Stomach (tissue), 19 donors: ENCODE measurements around the gene ZBED6. TPM values are rescaled to one million over a fixed set of nuclear protein-coding genes. Genes with fewer than 3 reads are reported as not detected.
"Not testable (repeated sequence)": the region's sequence is repeated elsewhere in the genome, so short reads cannot be mapped to it uniquely, and the experiment has no call there.

Experiments
- DNase-seq, 2 donors: peaks; one replicate each; pipeline versions ENCODE4 v3.0.0 to v3.0.0-alpha.2; 2013 to 2019
- H3K27ac ChIP-seq, 5 donors: fragments of 200-600 bp in 4 of 5; sonication (generic) in 4 of 5; one replicate each; pipeline ENCODE4 v1.5.1; 2013 to 2019; ENCODE audit warnings: mild to moderate bottlenecking in 1 of 5, moderate library complexity in 1 of 5
- H3K27me3 ChIP-seq, 3 donors: fragments of 200-600 bp; sonication (generic); one replicate each; pipeline ENCODE4 v1.5.1; 2017 to 2019; ENCODE audit warnings: mixed run types in 1 of 3
- H3K36me3 ChIP-seq, 4 donors: fragments of 200-600 bp; sonication (generic); 1 replicate in 3 of 4; 2 replicates in 1 of 4; pipeline ENCODE4 v1.5.1; 2016 to 2019
- H3K4me1 ChIP-seq, 4 donors: fragments of 200-600 bp; sonication (generic); one replicate each; pipeline ENCODE4 v1.5.1; 2016 to 2019
- H3K4me3 ChIP-seq, 4 donors: fragments of 200-600 bp; sonication (generic) in 3 of 4; one replicate each; pipeline ENCODE4 v1.5.1; 2016 to 2019; ENCODE audit warnings: mild to moderate bottlenecking in 1 of 4
- H3K9me3 ChIP-seq, 4 donors: fragments of 200-600 bp; sonication (generic); one replicate each; pipeline ENCODE4 v1.5.1; 2016 to 2019
- EP300 ChIP-seq: sonication (generic); formaldehyde crosslinking; IDR thresholded peaks from one replicate; pipeline ENCODE4 v1.6.1; 2017; ENCODE audit warnings: antibody characterized with exemption
- POLR2A ChIP-seq, 4 donors: fragments of 450-650 bp; IDR thresholded peaks; one replicate each; pipeline ENCODE4 v1.6.1; 2016; ENCODE audit warnings: antibody characterized with exemption in 4 of 4, control low read depth in 2 of 4, mild to moderate bottlenecking in 1 of 4, moderate library complexity in 1 of 4
- POLR2AphosphoS5 ChIP-seq, 3 donors: sonication (generic); formaldehyde crosslinking; IDR thresholded peaks; one replicate each; pipeline ENCODE4 v1.6.1; 2016; ENCODE audit warnings: antibody characterized with exemption in 3 of 3
- WGBS, 5 donors: extraction: QIAGEN DNeasy Blood & Tissue Kit in 3 of 5; methylation state at CpG; one replicate each; pipeline versions ENCODE4 v1.1.5 to v1.1.7; 2013 to 2018; 5-methylcytosine and 5-hydroxymethylcytosine counted together
- intact Hi-C: fragments of 100-400 bp; cut with DNase I; formaldehyde crosslinking; loops from one replicate; pipeline ENCODE4 v1.15.1; 2023; ENCODE audit warnings: low total_unique reads
- long read RNA-seq, 10 donors: transcript quantifications; one replicate each; lab custom pipeline, GENCODE V29; 2026
- polyA plus RNA-seq, 3 donors: library from polyadenylated mRNA; stranded (reverse); fragments of 200-250 nt; gene quantifications; one replicate each; pipeline ENCODE4 v1.2.3, GENCODE V29; 2013
- total RNA-seq, 5 donors: library from RNA; depleted of rRNA; stranded (reverse); fragments of >200 nt; gene quantifications; one replicate each; pipeline versions ENCODE4 v1.1.0 to v1.2.3, GENCODE V29; 2014 to 2016
- TF ChIP-seq, protein P1 (sequence below), 7 experiments: fragments of 450-650 bp in 4 of 7; fragments of 200-600 bp in 3 of 7; sonication (generic) in 3 of 7; IDR thresholded peaks; one replicate each; pipeline ENCODE4 v1.5.1; 2016 to 2019; ENCODE audit warnings: antibody characterized with exemption in 7 of 7, control low read depth in 2 of 7, mild to moderate bottlenecking in 1 of 7
- donor health status: healthy with polysubstance abuse.
- donor health status: Bipolar disorder and iron deficiency.
- donor health status: healthy.

Gene ZBED6, protein sequence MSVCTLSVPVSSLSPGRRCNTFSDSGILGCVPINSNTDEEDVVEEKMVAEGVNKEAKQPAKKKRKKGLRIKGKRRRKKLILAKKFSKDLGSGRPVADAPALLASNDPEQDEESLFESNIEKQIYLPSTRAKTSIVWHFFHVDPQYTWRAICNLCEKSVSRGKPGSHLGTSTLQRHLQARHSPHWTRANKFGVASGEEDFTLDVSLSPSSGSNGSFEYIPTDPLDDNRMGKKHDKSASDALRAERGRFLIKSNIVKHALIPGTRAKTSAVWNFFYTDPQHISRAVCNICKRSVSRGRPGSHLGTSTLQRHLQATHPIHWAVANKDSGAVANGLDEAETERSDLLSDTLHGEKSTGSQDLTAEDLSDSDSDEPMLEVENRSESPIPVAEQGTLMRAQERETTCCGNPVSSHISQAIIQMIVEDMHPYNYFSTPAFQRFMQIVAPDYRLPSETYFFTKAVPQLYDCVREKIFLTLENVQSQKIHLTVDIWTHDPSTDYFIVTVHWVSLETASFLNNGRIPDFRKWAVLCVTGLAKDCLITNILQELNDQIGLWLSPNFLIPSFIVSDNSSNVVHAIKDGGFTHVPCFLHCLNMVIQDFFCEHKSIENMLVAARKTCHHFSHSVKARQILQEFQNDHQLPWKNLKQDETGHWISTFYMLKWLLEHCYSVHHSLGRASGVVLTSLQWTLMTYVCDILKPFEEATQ (N-terminal part only)
- total RNA-seq (10 to 100 TPM; 12.5 to 38.6 (median 22.2) TPM), polyA plus RNA-seq (under 1 TPM; 0.13 to 0.93 (median 0.15) TPM)
- long read RNA-seq, donor 1, full-length matches to known transcripts, result 2 of 2 reads
- long read RNA-seq, donor 1, partial matches to known transcripts, result 0 of 2 reads
- long read RNA-seq, donor 1, other reads (novel, unspliced or antisense), result 0 of 2 reads
- long read RNA-seq, donor 2, full-length matches to known transcripts, result 3 of 3 reads
- long read RNA-seq, donor 2, partial matches to known transcripts, result 0 of 3 reads
- long read RNA-seq, donor 2, other reads (novel, unspliced or antisense), result 0 of 3 reads
- long read RNA-seq, donor 3, result 0 reads
- long read RNA-seq, donor 4, result 0 reads
- long read RNA-seq, donor 5, full-length matches to known transcripts, result 2 of 2 reads
- long read RNA-seq, donor 5, partial matches to known transcripts, result 0 of 2 reads
- long read RNA-seq, donor 5, other reads (novel, unspliced or antisense), result 0 of 2 reads
- long read RNA-seq, donor 6, result 0 reads
- long read RNA-seq, donor 7, full-length matches to known transcripts, result 2 of 2 reads
- long read RNA-seq, donor 7, partial matches to known transcripts, result 0 of 2 reads
- long read RNA-seq, donor 7, other reads (novel, unspliced or antisense), result 0 of 2 reads
- long read RNA-seq, donor 8, full-length matches to known transcripts, result 3 of 3 reads
- long read RNA-seq, donor 8, partial matches to known transcripts, result 0 of 3 reads
- long read RNA-seq, donor 8, other reads (novel, unspliced or antisense), result 0 of 3 reads
- long read RNA-seq, donor 9, result 0 reads
- long read RNA-seq, donor 10, full-length matches to known transcripts, result 2 of 2 reads
- long read RNA-seq, donor 10, partial matches to known transcripts, result 0 of 2 reads
- long read RNA-seq, donor 10, other reads (novel, unspliced or antisense), result 0 of 2 reads

DNA sequence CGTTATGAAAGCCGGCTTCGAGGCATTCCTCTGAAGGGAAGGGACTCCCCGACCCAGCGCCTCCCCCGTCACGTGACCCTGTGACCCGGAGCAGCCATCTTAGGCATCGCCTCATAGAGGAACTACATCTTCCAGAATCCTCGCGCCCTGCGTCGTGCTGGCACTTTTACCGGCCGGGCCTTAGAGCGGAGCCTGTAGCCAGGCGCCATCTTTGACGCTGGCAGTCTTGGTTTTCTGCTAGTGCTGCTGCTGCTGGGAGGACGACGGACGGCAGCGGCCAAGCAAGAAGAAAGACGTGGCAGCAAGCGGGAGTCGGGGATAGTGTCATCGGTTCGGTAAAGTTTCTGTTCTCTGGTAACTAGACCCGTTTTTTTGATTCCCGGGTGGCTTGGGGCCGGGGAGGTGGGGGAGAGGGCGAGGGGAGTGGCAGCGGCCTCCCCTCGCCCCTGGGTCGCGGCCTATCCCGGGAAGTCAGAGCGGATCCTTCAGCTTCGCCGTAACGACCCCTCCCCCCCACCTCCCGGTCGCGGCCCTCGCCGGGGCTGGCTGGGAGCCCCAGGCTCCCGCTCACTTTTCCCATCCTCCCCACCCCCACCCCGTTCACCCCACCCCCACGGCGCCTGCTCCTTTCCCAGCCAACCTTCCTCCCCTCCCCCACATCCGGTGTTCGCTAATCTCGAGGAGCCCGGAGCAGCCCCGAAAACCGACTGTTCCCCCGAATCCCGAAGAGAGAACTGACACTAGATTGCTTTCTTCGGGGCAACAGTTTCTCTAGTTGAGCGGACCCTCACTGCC is at the start of gene ZBED6, which contains the start of gene ZC3H11A:
Gene ZBED6 (plus strand): TSS at position 183 of the 795 bp plus-strand sequence. CDS start 1,900 bp downstream, outside the sequence.
Gene ZC3H11A (plus strand): TSS at position 183 of the 795 bp plus-strand sequence. CDS start 21,448 bp downstream, outside the sequence.
- DNase-seq, result peak; percentile 99
- Histone ChIP-seq H3K36me3 (peaks cover 0 to 24% (median 4%) of the 10 kb centered on the region in 4 donors), H3K4me3 (peak within 1 kb of the TSS; percentile 70 to 93 (median 74)), H3K27me3 (no peaks in the 10 kb centered on the region), H3K27ac (peak within 1 kb of the TSS; percentile 93 to 99 (median 98)), H3K4me1 (peaks cover 30 to 49% (median 44%) of the 10 kb centered on the region in 4 donors), H3K9me3 (no peaks in the 10 kb centered on the region)
- TF ChIP-seq POLR2AphosphoS5 (IDR thresholded peaks at IDR 0.05) (peak; percentile 84 to 97 (median 95)), EP300 (no peak), POLR2A (IDR thresholded peaks at IDR 0.05) (peak in 1 of 4 donors; percentile 31)
- TF ChIP-seq, protein P1, sequence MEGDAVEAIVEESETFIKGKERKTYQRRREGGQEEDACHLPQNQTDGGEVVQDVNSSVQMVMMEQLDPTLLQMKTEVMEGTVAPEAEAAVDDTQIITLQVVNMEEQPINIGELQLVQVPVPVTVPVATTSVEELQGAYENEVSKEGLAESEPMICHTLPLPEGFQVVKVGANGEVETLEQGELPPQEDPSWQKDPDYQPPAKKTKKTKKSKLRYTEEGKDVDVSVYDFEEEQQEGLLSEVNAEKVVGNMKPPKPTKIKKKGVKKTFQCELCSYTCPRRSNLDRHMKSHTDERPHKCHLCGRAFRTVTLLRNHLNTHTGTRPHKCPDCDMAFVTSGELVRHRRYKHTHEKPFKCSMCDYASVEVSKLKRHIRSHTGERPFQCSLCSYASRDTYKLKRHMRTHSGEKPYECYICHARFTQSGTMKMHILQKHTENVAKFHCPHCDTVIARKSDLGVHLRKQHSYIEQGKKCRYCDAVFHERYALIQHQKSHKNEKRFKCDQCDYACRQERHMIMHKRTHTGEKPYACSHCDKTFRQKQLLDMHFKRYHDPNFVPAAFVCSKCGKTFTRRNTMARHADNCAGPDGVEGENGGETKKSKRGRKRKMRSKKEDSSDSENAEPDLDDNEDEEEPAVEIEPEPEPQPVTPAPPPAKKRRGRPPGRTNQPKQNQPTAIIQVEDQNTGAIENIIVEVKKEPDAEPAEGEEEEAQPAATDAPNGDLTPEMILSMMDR (IDR thresholded peaks at IDR 0.05), result no peak
- intact Hi-C loops, result no loop called here
- WGBS, 5 donors, result 0 to 2% (median 1%) methylated on average over 49 to 59 of the region's 59 CpGs

DNA sequence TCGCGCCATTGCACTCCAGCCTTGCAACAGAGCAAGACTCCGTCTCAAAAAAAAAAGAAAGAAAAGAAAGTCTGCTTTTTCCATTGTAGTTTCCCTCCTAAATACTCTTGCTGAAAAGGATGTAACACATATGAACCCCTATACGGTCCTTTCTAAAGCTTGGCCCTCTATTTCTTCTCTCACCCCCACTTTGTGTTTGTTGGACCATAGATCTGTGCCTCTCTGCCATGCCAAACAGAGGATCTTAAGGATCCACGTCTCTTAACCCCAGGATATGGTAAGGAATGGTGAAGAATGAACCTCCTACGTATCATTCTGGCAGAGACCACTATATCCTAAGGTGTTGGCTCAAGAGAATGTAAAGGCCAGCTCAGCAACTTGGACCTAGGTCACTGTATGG is 49.1 kb upstream of the ZBED6 start:
- H3K36me3 ChIP-seq, result peaks cover 0 to 6% (median 1%) of the 10 kb centered on the region in 4 donors
- 94 to 98% (median 96%) methylated on average over 6 of the region's 6 CpGs for WGBS, 5 donors
- no peak overlapping the region for H3K4me3 ChIP-seq
- no peaks in the 10 kb centered on the region for H3K9me3 ChIP-seq
- intact Hi-C loops, result no loop called here
- TF ChIP-seq POLR2AphosphoS5 (IDR thresholded peaks at IDR 0.05) (no peak), POLR2A (IDR thresholded peaks at IDR 0.05) (no peak), EP300 (no peak)
- TF ChIP-seq, protein P1 (IDR thresholded peaks at IDR 0.05), result no peak
- no peak overlapping the region for H3K27ac ChIP-seq
- no peak for DNase-seq
- H3K4me1 ChIP-seq, result peaks cover 0 to 26% (median 22%) of the 10 kb centered on the region in 4 donors
- no peaks in the 10 kb centered on the region for H3K27me3 ChIP-seq

DNA sequence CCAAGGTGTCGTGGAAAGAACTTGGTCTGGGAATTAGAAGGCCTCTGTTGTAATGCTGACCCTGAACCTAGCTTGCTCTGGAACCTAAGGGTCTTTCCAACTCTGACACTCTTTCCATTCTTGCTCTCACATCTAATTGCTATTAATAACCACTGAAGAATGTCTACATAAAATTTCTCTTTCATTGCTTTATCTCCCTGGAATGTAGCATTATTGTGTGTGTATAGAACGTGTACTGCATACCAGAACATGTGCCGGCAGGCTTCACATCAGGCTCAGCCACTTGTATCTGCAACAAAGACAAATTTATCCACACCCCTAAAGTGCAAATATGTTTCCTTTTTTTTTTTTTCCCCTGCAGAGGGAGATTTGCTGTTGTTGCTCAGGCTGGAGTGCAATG is 44.4 kb upstream of the ZBED6 start:
- Histone ChIP-seq H3K36me3 (no peaks in the 10 kb centered on the region), H3K27ac (no peak overlapping the region), H3K4me3 (no peak overlapping the region), H3K9me3 (no peaks in the 10 kb centered on the region), H3K4me1 (peaks cover 0 to 9% (median 2%) of the 10 kb centered on the region in 4 donors), H3K27me3 (no peaks in the 10 kb centered on the region)
- no peak for TF ChIP-seq POLR2AphosphoS5 (IDR thresholded peaks at IDR 0.05)
- intact Hi-C loops, result no loop called here
- 39 to 66% (median 41%) methylated on average over 3 of the region's 3 CpGs for WGBS, 5 donors
- peak in 1 of 2 donors; percentile 69 for DNase-seq

DNA sequence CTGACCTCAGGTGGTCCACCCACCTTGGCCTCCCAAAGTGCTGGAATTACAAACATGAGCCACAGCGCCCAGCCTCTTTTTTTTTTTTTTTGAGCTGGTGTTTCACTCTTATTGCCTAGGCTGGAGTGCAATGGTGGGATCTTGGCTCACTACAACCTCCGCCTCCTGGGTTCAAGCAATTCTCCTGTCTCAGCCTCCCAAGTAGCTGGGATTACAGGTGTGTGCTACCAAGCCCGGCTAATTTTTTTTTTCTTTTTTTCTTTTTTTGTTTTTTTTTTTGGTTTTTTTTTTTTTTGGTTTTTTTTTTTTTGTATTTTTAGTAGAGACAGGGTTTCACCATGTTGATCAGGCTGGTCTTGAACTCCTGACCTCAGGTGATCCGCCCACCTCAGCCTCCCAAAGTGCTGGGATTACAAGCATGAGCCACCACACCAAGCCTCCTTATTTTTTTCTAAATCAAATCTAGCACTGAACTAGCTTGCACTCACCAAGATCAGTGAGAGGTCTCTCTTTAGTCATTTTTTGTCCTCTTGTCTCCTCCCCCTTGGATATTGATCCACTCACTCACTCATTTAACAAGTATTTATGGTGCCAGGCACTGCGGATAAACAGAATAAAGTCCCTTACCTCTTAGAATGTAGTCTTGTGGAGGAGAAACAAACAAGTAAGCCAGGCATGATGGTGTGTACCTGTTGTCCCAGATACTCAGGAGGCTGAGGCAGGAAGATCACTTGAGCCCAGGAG is 43.6 kb upstream of the ZBED6 start:
- WGBS, 5 donors, result 86 to 98% (median 96%) methylated on average over 5 of the region's 5 CpGs

More for the DNA sequence above, 43.6 kb upstream of the ZBED6 start:
- intact Hi-C loops, DNase-seq, H3K4me3 ChIP-seq, H3K36me3 ChIP-seq, H3K27me3 ChIP-seq, H3K4me1 ChIP-seq, H3K9me3 ChIP-seq, H3K27ac ChIP-seq: not testable (repeated sequence)
